MM.1S (cell line): Measurements from ENCODE around the gene AMFR.

Source experiments
- EZH2 ChIP-seq: fragments of 300-600 bp; sonication (generic); optimal IDR thresholded peaks from 2 replicates; pipeline ENCODE3; 2017; ENCODE audit warnings: low read depth, mild to moderate bottlenecking, antibody characterized with exemption, low read length, mixed read lengths
- EZH2phosphoT487 ChIP-seq: fragments of 300-600 bp; sonication (generic); IDR thresholded peaks from 2 replicates; pipeline ENCODE4 v1.6.1; 2018; ENCODE audit warnings: antibody characterized with exemption, low read length
- TF ChIP-seq, protein P1 (sequence below): fragments of 300-600 bp; sonication (generic); IDR thresholded peaks from 2 replicates; pipeline ENCODE4 v1.5.1; 2016; ENCODE audit warnings: antibody characterized with exemption, low read length, mixed read lengths

DNA sequence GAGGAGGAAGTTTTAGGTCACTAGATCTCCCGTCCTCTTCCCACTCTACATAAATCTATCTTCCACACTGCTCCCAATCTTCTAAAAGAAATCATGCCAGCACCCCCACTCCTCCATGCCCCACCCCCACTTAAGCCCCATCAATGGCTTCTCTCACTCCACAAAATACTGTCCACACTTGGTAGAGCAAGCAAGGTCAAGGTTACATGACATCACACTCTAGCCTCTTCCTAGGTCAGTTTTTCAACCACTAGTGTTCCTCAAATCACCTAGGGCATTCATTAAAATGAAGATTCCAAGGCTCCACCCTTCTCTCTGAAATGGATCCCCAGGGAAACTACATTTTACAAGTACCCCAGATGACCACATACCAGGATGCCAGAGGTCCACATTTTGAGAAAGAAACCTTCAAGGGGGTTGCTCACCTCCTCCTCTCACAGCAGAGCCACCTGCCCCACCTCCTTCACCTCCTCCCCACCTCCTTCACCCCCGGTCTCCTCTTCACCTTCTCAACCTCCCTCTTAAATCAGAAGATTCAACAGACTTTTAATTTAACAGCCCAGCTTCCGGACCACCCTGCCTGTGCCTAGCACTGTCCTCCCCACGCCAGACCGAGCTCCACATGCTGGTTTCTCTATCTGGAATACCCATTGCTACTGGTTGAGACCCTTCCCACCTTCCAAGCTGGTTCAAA lies 3.2 kb downstream of the AMFR start:
- TF ChIP-seq, protein P1, sequence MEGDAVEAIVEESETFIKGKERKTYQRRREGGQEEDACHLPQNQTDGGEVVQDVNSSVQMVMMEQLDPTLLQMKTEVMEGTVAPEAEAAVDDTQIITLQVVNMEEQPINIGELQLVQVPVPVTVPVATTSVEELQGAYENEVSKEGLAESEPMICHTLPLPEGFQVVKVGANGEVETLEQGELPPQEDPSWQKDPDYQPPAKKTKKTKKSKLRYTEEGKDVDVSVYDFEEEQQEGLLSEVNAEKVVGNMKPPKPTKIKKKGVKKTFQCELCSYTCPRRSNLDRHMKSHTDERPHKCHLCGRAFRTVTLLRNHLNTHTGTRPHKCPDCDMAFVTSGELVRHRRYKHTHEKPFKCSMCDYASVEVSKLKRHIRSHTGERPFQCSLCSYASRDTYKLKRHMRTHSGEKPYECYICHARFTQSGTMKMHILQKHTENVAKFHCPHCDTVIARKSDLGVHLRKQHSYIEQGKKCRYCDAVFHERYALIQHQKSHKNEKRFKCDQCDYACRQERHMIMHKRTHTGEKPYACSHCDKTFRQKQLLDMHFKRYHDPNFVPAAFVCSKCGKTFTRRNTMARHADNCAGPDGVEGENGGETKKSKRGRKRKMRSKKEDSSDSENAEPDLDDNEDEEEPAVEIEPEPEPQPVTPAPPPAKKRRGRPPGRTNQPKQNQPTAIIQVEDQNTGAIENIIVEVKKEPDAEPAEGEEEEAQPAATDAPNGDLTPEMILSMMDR = no peak
- TF ChIP-seq EZH2 = no peak
- no peak for TF ChIP-seq EZH2phosphoT487
